Spleen (tissue), 11 donors: ENCODE measurements around the gene BIRC5. TPM values are rescaled to one million over a fixed set of nuclear protein-coding genes. Genes with fewer than 3 reads are reported as not detected.

Source experiments
- DNase-seq: peaks from one replicate; pipeline ENCODE4 v3.0.0-alpha.2; 2020
- H3K27ac ChIP-seq, 8 donors: fragments of 200-600 bp; sonication (generic) in 7 of 8; 1 replicate in 4 of 8; 2 replicates in 4 of 8; pipeline versions ENCODE4 v1.5.0 to v1.8.0; 2016 to 2021; ENCODE audit warnings: inconsistent platforms in 4 of 8, mild to moderate bottlenecking in 4 of 8, moderate library complexity in 1 of 8
- H3K27me3 ChIP-seq, 7 donors: fragments of 200-600 bp; sonication (generic) in 6 of 7; replicated peaks in 1 of 7; 1 replicate in 4 of 7; 2 replicates in 3 of 7; pipeline versions ENCODE4 v1.5.0 to v1.8.0; 2016 to 2021; ENCODE audit warnings: inconsistent platforms in 3 of 7, mild to moderate bottlenecking in 1 of 7
- H3K36me3 ChIP-seq, 6 donors: fragments of 200-600 bp; sonication (generic) in 5 of 6; 1 replicate in 4 of 6; 2 replicates in 2 of 6; pipeline versions ENCODE4 v1.5.0 to v1.8.0; 2016 to 2021; ENCODE audit warnings: inconsistent platforms in 2 of 6
- H3K4me1 ChIP-seq, 6 donors: fragments of 200-600 bp; sonication (generic) in 5 of 6; 1 replicate in 3 of 6; 2 replicates in 3 of 6; pipeline versions ENCODE4 v1.5.0 to v1.8.0; 2016 to 2021; ENCODE audit warnings: inconsistent platforms in 3 of 6
- H3K4me3 ChIP-seq, 8 donors: fragments of 200-600 bp; sonication (generic) in 7 of 8; 1 replicate in 4 of 8; 2 replicates in 4 of 8; pipeline versions ENCODE4 v1.5.0 to v1.8.0; 2016 to 2021; ENCODE audit warnings: inconsistent platforms in 4 of 8, mild to moderate bottlenecking in 4 of 8, moderate library complexity in 2 of 8
- H3K9me3 ChIP-seq, 8 donors: fragments of 200-600 bp; sonication (generic) in 7 of 8; 1 replicate in 4 of 8; 2 replicates in 4 of 8; pipeline versions ENCODE4 v1.5.0 to v1.8.0; 2016 to 2021; ENCODE audit warnings: inconsistent platforms in 4 of 8
- CTCF ChIP-seq, 11 experiments: fragments of 200-600 bp in 7 of 11; fragments of 450-650 bp in 4 of 11; sonication (generic) in 4 of 11; IDR thresholded peaks in 8 of 11; conservative IDR thresholded peaks in 3 of 11; 1 replicate in 7 of 11; 2 replicates in 4 of 11; pipeline versions ENCODE4 v1.4.0 to v1.8.0; 2016 to 2021; ENCODE audit warnings: antibody characterized with exemption in 11 of 11, inconsistent platforms in 4 of 11, mild to moderate bottlenecking in 1 of 11
- POLR2A ChIP-seq, 3 donors: fragments of 450-650 bp; IDR thresholded peaks; one replicate each; pipeline ENCODE4 v1.5.1; 2017; ENCODE audit warnings: antibody characterized with exemption in 3 of 3, mild to moderate bottlenecking in 1 of 3
- POLR2AphosphoS5 ChIP-seq, 3 donors: sonication (generic); formaldehyde crosslinking; IDR thresholded peaks; one replicate each; pipeline ENCODE4 v1.5.1; 2017; ENCODE audit warnings: antibody characterized with exemption in 3 of 3
- WGBS, 5 donors: extraction: QIAGEN DNeasy Blood & Tissue Kit in 3 of 5; methylation state at CpG; one replicate each; pipeline versions ENCODE4 v1.1.5 to v1.1.7; 2013 to 2018; 5-methylcytosine and 5-hydroxymethylcytosine counted together
- intact Hi-C: fragments of 100-400 bp; cut with DNase I; formaldehyde crosslinking; loops from one replicate; pipeline ENCODE4 v1.15.0; 2023; ENCODE audit warnings: low total_unique reads
- polyA plus RNA-seq, 3 donors: library from polyadenylated mRNA; stranded (reverse); fragments of 200-250 nt; gene quantifications; one replicate each; pipeline ENCODE4 v1.2.1, GENCODE V29; 2013
- total RNA-seq, 7 donors: library from RNA; depleted of rRNA in 3 of 7; stranded (reverse); fragments of >200 nt in 3 of 7; fragmentation: NEBNext Ultra II Directional in 4 of 7; extraction: Animal tissue kit (Norgen Biotek cat#: 25700) in 4 of 7; gene quantifications; one replicate each; pipeline versions ENCODE4 v1.1.0 to v1.2.1, GENCODE V29; 2016 to 2021
- donor health status: healthy with polysubstance abuse.
- donor health status: DM: no; HTN: no; CAD: no; lungs with moderate emphysema.
- donor health status: DM: no; HTN: no; CAD: no.
- donor health status: Bipolar disorder and iron deficiency.
- donor health status: healthy.
- donor health status: DM: no; HTN: no; CAD: no.
- donor health status: DM: yes; HTN: yes; CAD: no.

The BIRC5 gene
- total and polyA plus RNA-seq, 10 donors = 2.1 to 11.9 (median 6.7) TPM

- Histone ChIP-seq H3K4me3 (peak within 1 kb of the TSS in 1 of 8 donors; percentile 49), H3K27ac (no peak within 1 kb of the TSS), H3K9me3 (no peaks in the 10 kb centered on the region), H3K4me1 (peaks cover 0 to 38% (median 23%) of the 10 kb centered on the region in 6 donors), H3K27me3 (peaks cover 0 to 81% (median 31%) of the 10 kb centered on the region in 7 donors), H3K36me3 (no peaks in the 10 kb centered on the region)
- intact Hi-C loops = no loop called here
- DNase-seq = no peak
- no peak for TF ChIP-seq POLR2A (IDR thresholded peaks at IDR 0.05)
- no peak for TF ChIP-seq CTCF (IDR thresholded peaks at IDR 0.05 in 8 of 11, conservative IDR thresholded peaks at IDR 0.05 in 3 of 11)
- TF ChIP-seq POLR2AphosphoS5 (IDR thresholded peaks at IDR 0.05) = no peak
- WGBS, 5 donors = 25 to 46% (median 31%) methylated on average over 34 to 52 of the region's 52 CpGs
Measured at GRCh38 chr17:78230996-78231935, 17.2 kb downstream of the BIRC5 start, which contains the start of gene TMEM235. Gene TMEM235, plus strand, starts transcription at chr17:78231631. Its CDS starts 393 bp downstream, at chr17:78232024.

GRCh38 chr17:78231991-78232858 is 18.2 kb downstream of the BIRC5 start:
- H3K27me3 ChIP-seq = peaks cover 0 to 72% (median 31%) of the 10 kb centered on the region in 7 donors
- H3K4me3 ChIP-seq = peak overlapping the region in 1 of 8 donors; percentile 49
- WGBS, 5 donors = 14 to 22% (median 16%) methylated on average over 32 to 55 of the region's 55 CpGs
- no peaks in the 10 kb centered on the region for H3K36me3 ChIP-seq
- peaks cover 0 to 38% (median 16%) of the 10 kb centered on the region in 6 donors for H3K4me1 ChIP-seq
- TF ChIP-seq CTCF (IDR thresholded peaks at IDR 0.05 in 8 of 11, conservative IDR thresholded peaks at IDR 0.05 in 3 of 11) (no peak), POLR2AphosphoS5 (IDR thresholded peaks at IDR 0.05) (no peak), POLR2A (IDR thresholded peaks at IDR 0.05) (no peak)
- no peak overlapping the region for H3K27ac ChIP-seq
- DNase-seq = peak; percentile 76
- intact Hi-C loops = no loop called here
- no peaks in the 10 kb centered on the region for H3K9me3 ChIP-seq

- H3K36me3 ChIP-seq = no peaks in the 10 kb centered on the region
- intact Hi-C loops = no loop called here
- no peaks in the 10 kb centered on the region for H3K9me3 ChIP-seq
- H3K27me3 ChIP-seq = peaks cover 0 to 66% (median 31%) of the 10 kb centered on the region in 7 donors
- DNase-seq = no peak
- peaks cover 0 to 42% (median 16%) of the 10 kb centered on the region in 6 donors for H3K4me1 ChIP-seq
- WGBS, 5 donors = 88 to 100% (median 94%) methylated on average over 2 of the region's 2 CpGs
- no peak for TF ChIP-seq POLR2AphosphoS5 (IDR thresholded peaks at IDR 0.05)
- no peak for TF ChIP-seq POLR2A (IDR thresholded peaks at IDR 0.05)
- no peak for TF ChIP-seq CTCF (IDR thresholded peaks at IDR 0.05 in 8 of 11, conservative IDR thresholded peaks at IDR 0.05 in 3 of 11)
- H3K27ac ChIP-seq = no peak overlapping the region
- H3K4me3 ChIP-seq = no peak overlapping the region
Measured at GRCh38 chr17:78232859-78233173, 18.8 kb downstream of the BIRC5 start.
